GM19463 (cell line): Measurements from ENCODE around the gene PLEKHM2.

Source experiments
- ATAC-seq: cut with Tn5 transposase; IDR thresholded peaks from one replicate; pipeline ENCODE4 v1.9.1; 2021; ENCODE audit warnings: mild to moderate bottlenecking, moderate library complexity; ENCODE audit not compliant: unreplicated experiment

PLEKHM2 gene

DNA sequence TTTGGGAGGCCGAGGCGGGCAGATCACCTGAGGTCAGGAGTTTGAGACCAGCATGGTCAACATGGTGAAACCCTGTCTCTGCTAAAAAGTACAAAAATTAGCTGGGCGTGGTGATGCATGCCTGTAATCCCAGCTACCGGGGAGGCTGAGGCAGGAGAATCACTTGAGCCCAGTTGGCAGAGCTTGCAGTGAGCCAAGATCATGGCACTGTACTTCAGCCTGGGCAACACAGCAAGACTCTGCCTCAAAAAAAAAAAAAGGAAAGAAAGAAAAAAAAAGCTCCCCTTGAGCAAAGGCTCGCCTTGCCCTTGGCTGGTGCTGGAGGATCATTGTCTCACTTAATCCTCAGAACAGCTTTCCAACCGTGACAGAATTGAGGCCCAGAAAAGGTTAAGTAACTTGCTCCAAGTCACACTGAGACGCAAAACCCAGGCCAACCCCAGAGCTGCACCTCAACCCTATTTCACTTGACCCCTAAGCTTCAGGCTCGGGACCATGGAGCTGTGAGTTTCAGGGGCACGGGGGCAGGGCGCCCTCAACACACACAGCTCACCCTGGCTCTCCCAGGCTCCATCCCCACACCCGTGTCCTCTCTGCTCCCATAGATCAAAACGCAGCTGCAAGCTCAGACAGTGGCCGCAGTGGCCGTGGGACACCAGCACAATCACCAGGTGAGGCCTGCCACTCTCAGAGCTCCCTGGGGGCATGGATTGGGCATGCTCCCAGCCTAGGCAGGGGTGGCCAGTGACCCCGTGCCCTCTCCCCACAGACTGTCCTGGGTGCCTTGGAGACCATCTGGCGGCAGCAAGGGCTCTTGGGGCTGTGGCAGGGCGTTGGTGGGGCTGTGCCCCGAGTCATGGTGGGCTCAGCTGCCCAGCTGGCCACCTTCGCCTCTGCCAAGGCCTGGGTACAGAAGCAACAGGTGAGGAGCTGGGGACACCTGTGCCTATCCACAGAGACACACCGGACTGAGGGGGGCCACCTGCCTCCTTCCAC, 53.5 kb downstream of the PLEKHM2 start:
- no peak for ATAC-seq

DNA sequence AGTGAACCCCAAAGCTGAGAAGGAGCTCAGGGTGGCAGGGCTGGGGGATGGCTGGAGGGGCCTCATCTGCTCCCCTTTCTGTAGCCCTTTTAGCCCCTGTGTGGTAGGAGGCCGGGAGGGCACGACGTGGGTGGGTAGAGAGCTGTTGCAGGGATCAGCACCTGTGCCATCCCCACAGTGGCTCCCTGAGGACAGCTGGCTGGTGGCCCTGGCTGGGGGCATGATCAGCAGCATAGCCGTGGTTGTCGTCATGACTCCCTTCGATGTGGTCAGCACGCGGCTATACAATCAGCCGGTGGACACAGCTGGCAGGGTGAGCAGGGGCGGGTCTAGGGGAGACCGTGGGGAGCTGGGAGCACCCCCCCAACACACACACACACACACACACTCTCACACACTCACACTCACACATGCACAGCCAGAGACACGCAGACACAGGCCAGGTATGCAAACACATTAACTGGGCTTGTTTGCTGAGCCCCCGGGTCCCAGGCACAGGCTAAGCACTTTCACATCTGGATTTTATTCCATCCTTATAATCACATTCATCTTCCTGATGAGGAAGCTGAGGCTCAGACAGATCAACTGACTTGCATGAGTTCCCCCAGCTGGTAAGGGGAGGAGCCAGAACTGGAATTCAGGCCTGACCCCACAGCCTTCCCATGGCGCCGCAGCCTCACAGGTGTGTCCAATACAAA, 54.4 kb downstream of the PLEKHM2 start:
- no peak for ATAC-seq

DNA sequence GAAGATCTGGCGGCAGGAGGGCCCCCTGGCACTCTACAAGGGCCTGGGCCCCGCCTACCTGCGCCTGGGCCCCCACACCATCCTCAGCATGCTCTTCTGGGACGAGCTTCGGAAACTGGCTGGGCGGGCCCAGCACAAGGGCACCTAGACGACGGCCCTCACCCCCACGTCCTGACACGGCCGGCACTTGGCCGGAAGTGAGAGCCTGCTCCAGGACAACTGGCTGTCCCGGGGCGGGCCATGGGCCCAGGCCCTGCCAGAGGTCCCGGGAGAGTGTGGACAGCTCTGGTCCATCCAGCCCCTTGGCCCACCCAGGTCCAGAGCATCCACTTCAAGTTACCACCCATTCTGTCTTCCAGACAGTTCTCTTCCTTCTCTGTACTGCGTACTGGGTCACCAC, 55.1 kb downstream of the PLEKHM2 start:
- ATAC-seq = no peak

DNA sequence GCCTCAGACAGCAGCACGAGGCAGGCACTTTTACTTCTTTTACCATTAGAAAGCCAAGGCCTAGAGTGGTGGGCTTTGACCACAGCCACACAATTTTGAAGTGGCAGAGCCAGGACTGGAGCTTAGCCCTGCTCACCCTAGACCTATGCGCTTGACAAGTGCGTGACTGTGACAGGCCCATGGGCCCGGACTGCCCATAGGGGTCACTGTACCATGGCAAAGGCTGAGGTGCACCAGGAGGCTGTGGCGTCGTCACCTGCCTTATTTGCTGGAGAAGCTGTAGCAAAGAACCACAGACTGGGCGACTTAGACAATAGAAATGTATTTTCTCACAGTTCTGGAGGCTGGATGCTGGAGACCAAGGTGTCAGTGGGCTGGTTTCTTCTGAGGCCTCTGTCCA, 55.6 kb downstream of the PLEKHM2 start:
- ATAC-seq = no peak

DNA sequence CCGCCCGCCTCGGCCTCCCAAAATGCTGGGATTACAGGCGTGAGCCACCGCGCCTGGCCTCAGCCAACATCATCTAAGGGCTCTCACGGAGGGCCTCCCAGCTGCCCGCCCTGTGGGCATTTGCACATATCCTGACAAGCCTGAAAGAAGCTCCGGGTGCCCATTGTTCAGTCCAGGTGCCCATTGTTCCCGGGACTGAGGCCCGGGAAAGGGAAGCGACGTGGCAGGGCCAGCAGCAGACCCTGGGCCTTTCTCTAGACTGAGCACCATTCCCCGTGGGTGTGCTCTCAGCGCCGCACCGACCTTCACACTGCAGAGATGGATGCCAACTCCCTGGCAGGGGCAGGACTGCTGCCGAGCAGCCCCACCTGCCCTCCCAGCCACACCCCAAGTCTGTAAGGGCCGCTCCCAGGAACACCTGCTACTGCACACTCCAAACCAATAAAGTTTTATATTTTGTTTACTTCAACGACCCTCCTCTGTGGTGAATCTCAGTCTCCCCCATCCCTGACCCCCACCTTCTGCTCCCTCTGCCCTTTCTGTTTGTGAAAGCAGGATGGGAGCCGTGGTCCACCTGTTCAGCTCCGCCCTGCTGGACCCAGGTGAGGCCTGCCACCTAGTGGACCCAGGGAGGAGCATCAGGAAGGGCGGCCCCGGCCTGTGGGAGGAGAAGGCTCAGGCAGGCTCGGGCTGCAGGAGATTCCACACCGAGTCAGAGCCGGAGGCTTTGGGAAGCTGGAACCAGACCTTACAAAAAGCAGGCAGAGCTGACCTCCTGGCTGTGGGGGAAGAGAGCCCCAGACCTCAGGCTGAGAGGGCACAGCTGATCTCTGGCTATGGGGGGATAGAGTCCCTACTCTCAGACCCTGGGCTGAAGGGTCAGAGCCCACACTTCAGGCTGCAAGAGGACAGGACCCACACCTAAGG, 57.1 kb downstream of the PLEKHM2 start:
- no peak for ATAC-seq

DNA sequence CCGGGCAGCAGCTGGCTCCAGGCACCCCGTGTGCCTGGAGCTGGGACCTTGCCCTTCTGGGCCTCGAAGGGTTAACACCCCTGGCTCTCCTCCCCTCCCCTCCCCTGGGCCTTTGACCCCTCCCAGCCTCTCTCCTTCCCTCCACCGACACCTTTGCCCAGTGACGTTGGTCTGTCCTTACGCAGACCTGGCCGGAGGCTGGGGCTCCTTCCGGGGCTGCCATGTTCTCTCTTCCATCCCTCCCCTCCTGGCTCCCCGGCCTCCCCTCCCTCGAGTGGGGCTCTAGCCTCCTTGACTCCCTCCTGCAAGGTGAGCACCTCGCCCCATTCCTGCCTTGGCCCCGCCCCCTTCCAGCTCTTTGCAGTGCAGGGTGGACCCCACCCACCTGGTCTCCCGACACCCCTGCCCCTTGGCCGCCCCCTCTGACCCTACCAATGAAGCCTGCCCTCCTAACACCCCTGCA, 58.2 kb downstream of the PLEKHM2 start, which contains the start of gene TMEM82:
TSS of gene TMEM82 (plus strand) at position 161 of the 463 bp plus-strand sequence. CDS start at position 222, 61 bp downstream.
- no peak for ATAC-seq

DNA sequence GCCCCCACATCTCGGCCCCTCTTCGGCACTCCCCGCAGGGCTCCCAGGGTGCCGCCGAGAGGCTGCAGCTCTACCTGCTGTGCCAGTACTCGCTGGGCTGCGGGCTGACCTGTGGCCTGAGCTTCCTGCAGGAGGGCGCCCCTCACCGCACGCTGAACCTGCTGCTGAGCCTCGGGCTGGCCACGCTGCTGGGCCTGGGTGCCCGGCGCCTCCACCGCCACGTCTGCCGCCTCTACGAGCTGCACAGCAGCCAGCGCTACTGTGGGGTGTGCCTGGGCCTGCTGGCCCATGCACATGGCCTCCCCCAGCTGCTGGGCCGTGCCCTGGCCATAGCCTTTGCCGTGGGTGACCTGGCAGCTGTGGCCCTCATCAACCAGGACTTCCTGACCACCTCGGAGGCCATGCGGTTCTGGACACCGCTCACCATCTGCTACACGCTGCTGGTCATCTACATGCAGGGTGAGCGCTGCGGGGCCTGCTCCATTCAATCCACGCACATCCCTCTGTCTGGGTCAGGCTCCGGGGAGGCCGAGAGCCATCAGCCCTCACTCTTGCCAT, 60.1 kb downstream of the PLEKHM2 start:
- ATAC-seq = no peak

DNA sequence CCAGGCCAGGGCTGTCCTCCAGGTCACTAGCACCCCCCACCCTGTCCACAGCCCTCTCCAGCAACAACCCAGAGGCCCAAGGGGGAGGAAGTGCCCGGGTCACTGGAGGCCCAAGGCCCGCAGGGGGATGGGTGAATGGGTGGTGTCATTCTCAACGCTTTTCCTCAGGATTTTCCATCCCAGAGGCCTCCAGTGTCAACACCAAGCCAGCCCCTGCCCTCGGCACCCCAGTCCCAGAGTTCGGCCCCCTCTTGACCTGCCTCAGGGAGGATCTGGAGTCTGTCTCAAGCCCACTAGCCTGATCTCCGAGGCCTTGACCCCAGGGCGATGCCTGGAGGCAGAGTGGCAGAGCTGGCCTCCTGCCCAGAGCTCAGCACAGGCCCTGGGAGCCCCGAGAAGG, 63.3 kb downstream of the PLEKHM2 start:
- no peak for ATAC-seq

DNA sequence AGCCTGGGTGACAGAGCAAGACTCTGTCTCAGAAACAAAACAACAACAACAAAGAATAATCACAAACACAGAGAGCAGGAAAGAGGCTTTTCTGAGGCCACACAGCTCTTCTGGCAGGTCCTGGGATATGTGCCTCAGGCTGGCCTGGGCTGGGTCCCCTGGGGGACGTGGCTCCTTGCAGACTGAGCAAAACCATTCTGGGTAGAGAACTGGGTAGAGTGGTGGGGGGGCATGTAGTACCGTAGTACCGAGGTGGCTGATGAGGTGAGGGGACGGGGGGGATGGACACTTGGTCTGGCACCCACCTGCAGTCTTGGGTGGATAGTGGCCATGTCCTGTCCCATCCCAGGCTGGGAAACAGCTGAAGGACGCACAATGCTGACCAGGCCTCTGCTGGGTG, 64.1 kb downstream of the PLEKHM2 start:
- no peak for ATAC-seq

DNA sequence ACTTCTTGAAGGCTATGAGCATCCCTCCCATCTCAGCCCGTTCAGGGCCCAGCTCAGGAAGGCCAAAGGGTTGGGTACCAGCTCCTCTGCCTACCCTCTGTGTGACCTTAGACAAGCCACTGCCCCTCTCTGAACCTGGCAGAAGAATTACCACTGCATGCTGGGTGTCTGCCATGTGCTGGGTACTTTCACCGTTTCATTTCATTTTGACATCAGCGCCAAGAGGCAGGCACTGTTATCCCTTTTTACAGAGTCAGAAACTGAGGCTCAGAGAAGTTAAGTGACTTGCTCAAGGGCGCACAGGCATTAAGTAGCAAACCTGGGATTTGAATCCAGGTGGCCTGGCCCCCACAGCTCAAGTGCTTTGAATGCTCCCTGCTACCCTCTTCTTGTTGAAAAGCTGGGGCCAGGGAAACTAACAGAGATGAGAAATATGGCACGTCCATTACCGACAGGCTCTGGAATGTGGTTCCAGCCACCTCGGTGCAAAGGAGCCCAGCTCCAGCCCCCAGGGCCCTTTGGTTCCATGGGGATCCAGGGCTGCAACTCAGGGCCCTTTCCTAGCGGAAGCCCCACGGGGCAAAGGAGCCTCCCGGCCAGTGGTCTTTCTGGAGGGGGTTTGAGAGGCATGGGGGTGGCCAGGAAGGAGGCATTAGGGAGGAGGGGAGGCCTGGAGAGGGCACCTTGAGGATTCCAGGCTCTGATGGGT, 64.7 kb downstream of the PLEKHM2 start:
- no peak for ATAC-seq

DNA sequence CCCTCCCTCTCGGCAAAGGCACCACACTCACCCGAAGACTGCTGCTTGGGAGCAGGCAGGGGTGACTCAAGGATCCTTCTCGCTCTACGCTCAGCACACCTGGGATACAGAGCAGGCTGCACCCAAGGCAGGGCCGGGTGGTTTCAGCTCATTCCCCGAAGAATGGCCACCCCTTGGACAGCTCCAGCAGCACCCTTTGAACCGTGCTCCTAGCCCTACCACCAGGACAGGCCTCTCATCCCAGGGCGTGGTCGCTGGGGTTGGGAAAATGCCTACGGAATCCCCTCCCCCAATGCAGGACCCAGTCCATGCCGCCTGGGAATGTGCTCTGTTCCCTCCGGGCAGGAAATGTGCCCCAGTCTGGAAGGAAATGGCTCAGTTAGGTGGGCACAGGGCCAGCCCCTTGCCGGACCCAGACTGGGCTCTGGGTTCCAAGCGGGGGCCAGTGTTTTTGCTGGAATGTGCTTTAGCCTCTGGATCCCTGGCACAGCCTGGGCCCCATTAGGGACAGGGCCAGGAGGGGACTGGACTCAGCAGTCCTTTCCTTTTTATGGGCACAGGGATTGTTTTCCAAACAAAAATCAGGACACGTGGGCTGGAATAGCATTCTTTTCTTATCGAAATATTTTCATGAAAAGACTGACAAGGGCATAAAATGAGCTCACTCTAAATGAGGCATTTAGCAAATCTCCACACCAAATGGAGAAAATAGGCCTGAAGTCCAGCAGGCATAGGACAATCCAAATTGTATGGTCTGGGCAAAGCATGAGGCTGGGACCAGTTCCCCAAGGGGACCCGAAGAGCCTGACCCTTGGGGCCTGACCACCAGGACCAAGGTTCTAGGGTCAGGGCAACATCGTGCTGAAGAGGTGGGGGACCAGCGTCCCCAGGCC, 65.5 kb downstream of the PLEKHM2 start:
- ATAC-seq = no peak

DNA sequence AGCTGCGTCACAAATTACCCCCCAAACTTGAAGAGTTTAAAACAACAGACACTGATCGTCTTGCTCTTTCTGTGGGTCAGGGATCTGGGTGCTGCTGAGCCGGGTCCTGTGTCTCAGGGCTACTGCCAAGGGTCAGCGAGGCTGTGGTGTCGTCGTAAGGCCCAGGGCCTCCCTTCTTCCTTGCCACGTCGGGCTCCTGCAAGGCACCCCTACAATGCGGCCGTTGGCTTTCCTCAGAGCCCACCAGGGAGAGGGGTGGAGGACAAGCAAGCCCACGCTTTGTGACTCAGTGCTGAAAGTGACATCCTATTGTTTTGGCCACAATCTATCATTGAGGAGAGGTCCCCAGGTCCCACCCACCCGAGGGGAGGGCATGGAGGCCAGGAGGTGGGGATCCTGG, 66.8 kb downstream of the PLEKHM2 start:
- ATAC-seq = no peak

DNA sequence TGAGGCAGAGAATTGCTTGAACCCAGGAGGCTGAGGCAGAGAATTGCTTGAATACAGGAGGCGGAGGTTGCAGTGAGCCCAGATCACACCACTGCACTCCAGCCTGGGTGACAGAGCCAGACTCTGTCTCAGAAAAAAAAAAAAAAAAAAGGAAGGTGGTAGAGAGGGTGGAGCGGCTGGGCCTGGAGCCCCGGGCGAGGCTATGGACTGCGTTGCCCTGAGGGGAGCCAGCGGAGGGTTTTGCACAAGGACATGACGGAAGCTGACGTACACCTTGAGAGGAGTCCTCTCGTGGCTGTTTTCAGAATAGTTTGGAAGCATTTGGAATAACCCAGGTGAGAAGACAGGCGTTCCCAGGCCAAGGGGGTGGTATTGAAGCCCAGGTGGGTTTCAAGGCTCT, 67.6 kb downstream of the PLEKHM2 start:
- ATAC-seq = no peak

DNA sequence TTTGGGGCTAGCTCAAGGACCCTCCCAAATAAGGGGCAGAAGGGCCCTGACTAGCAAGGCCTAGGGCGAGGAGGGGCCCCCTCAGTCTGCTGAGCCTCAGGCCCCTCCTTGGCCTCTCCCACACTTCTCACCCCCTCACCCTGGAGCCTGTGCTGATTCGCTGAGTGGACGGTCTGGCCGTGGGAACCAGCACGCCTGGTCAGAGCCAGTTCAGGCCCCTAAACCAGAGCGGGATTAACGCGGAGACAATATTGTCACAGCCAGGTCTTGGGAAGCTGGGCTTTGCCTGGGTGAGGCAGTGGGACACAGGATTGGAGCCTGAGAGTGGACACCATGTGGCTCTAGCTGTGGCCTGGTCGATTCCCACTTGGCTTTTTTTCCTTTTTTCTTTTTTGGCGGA, 69.7 kb downstream of the PLEKHM2 start:
- ATAC-seq = no peak

DNA sequence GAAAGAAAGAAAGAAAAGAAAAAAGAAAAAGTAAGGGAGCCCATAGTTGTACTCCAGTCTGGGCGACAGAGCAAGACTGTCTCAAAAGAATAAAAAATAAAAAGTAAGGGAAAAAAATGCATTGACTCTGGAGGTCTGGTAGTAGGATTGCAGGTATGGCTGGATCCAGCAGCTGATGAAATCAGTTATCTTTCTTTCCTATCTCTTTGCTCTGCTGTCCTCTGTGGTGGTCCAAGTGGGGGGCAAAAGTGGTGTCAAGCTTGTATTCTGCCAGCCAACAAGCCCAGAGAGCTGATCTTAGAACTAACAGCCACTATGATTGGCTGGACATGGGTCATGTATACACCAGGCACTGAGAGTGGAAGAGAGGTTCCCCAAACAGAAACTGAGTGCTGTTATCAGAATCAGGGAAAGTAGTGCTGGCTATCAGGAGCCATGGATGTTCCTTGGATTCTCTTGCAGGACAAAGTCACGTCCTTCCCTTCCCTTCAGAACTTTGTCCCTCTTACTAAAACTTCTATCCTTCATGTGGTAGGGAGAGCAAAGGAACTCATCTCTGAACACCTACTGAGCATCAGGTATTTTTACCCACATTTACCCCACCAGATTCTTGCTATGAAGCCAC, 71.0 kb downstream of the PLEKHM2 start:
- no peak for ATAC-seq

DNA sequence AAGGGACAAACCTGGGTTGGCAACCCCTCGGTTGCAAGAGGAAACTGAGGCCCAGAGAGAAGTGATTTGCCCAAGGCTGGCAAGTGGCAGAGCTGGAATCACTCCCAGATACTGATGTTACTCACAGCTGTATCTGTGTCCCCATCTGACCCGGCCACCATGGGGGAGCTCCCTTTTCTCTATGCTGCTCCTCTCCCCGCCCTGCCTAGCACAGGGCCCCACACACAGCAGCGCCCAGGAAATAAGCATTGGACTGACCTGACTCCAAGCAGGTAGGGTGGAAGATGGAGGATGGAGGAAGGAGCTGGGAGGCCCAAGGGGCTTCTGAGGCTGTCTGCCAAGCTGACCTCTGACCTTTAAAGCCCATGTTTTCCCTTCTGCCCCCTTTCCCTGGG, 71.5 kb downstream of the PLEKHM2 start:
- ATAC-seq = no peak

DNA sequence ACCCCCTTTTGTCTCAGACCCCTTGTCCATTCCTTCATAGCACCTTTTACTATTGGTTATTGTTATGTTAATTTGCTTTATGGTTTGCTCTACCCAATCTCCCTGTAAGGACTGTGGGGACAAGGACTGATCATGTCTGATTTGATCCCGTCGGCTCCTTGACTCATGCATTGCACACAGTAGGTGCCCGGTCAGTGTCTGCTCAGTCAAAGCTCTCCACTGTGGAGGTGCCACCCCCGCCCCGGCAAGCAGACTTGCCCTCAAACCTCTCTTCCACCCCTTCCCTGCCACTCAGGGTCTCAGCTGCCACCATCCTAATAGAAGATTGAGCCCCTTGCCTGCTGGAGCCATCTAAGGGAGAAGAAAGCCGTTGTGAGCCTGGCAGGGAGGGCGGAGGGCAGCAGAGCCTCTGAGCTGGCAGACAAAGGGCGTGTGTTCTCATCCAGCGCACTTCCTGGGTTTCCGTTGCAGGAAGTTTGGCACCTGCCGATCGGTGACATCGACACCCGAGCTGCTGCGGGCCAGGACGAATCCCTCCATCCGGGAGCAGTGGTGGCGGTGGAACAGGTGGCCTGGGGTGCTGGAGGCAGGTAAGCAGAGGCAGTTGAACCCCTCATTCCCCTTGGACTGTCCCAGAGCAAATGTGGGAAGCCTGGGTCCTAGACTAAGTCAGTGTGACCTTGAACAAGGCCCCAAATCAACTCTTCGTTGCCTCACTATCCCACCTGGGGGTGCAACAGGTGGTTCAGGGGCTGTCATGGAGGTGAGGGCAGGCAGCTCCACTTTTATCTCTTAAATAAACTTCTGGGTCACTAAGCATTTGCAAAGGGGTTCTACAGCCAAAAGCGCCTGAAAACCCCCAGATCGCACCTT, 72.3 kb downstream of the PLEKHM2 start:
- no peak for ATAC-seq
